WTC11 (cell line): ENCODE data around the gene PTCH1.

Source experiments
- ATF2 ChIP-seq: sonication (generic); formaldehyde crosslinking; IDR thresholded peaks from 2 replicates; pipeline ENCODE4 v1.8.1; 2022; ENCODE audit warnings: low read depth, missing genetic modification reagents, borderline replicate concordance
- FOXK1 ChIP-seq: sonication (generic); formaldehyde crosslinking; IDR thresholded peaks from 2 replicates; pipeline ENCODE4 v1.8.0; 2022; ENCODE audit warnings: mild to moderate bottlenecking, moderate library complexity, missing genetic modification reagents
- MAX ChIP-seq: sonication (generic); formaldehyde crosslinking; IDR thresholded peaks from 2 replicates; pipeline ENCODE4 v1.8.0; 2022; ENCODE audit warnings: mild to moderate bottlenecking, missing genetic modification reagents
- RELA ChIP-seq: sonication (generic); formaldehyde crosslinking; IDR thresholded peaks from 2 replicates; pipeline ENCODE4 v1.8.1; 2022; ENCODE audit warnings: missing genetic modification reagents, mild to moderate bottlenecking, borderline replicate concordance
- TF ChIP-seq, protein P1 (sequence below): fragments of 200-600 bp; IDR thresholded peaks from 2 replicates; pipeline ENCODE4 v1.8.0; 2022; ENCODE audit warnings: antibody characterized with exemption
- TF ChIP-seq, protein P2 (sequence below): sonication (generic); formaldehyde crosslinking; IDR thresholded peaks from 2 replicates; pipeline ENCODE4 v1.8.1; 2023; ENCODE audit warnings: mild to moderate bottlenecking, missing genetic modification reagents, moderate library complexity

DNA sequence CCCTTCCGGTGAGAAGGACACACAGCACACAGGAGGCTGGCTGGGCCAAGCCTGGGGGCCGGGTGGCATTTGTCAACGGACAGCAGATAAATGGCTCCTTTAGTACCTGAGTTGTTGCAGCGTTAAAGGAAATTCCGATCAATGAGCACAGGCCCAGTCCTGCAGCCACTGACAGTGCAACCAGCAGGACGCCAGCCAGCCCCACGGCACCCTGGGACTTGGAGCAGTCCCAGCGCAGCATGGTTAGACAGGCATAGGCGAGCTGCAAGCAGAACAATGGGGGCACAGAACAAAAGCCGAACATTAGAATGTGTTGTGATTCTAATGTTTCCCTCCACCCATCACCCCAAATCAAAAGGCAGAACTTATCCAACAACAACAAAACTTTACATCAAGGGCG, 39.3 kb downstream of the PTCH1 start:
- TF ChIP-seq RELA (no peak), ATF2 (CRISPR knock-in tag) (no peak), MAX (CRISPR knock-in tag) (no peak), FOXK1 (no peak)
- TF ChIP-seq, protein P1, sequence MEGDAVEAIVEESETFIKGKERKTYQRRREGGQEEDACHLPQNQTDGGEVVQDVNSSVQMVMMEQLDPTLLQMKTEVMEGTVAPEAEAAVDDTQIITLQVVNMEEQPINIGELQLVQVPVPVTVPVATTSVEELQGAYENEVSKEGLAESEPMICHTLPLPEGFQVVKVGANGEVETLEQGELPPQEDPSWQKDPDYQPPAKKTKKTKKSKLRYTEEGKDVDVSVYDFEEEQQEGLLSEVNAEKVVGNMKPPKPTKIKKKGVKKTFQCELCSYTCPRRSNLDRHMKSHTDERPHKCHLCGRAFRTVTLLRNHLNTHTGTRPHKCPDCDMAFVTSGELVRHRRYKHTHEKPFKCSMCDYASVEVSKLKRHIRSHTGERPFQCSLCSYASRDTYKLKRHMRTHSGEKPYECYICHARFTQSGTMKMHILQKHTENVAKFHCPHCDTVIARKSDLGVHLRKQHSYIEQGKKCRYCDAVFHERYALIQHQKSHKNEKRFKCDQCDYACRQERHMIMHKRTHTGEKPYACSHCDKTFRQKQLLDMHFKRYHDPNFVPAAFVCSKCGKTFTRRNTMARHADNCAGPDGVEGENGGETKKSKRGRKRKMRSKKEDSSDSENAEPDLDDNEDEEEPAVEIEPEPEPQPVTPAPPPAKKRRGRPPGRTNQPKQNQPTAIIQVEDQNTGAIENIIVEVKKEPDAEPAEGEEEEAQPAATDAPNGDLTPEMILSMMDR: no peak
- TF ChIP-seq, protein P2, sequence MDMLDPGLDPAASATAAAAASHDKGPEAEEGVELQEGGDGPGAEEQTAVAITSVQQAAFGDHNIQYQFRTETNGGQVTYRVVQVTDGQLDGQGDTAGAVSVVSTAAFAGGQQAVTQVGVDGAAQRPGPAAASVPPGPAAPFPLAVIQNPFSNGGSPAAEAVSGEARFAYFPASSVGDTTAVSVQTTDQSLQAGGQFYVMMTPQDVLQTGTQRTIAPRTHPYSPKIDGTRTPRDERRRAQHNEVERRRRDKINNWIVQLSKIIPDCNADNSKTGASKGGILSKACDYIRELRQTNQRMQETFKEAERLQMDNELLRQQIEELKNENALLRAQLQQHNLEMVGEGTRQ (CRISPR knock-in tag): no peak
